CD4-positive, CD25-positive, alpha-beta regulatory T cell (primary cell): ENCODE measurements around the gene KCTD5. TPM values are rescaled to one million over a fixed set of nuclear protein-coding genes. Genes with fewer than 3 reads are reported as not detected.
A peak's percentile ranks its signal among the peaks of the same experiment; 100 is the strongest.
"Not testable (repeated sequence)": the region's sequence is repeated elsewhere in the genome, so short reads cannot be mapped to it uniquely, and the experiment has no call there.

ENCODE experiments used
- ATAC-seq, 2 donors: fragments of 150-1000 bp; cut with Tn5 transposase; one replicate each; pipeline ENCODE4 v1.10.0; 2021; ENCODE audit warnings: low read depth in 2 of 2, moderate number of reproducible peaks in 2 of 2, moderate library complexity in 1 of 2
- DNase-seq, 3 donors: peaks; one replicate each; pipeline versions ENCODE4 v3.0.0 to v3.0.0-alpha.2; 2012 to 2022; ENCODE audit warnings: mixed read lengths in 1 of 3
- H3K27ac ChIP-seq: one replicate; pipeline ENCODE4 v1.7.0; 2013; ENCODE audit warnings: mild to moderate bottlenecking, low read length; ENCODE audit not compliant: insufficient read depth, poor library complexity, severe bottlenecking
- H3K27me3 ChIP-seq: one replicate; pipeline ENCODE4 v1.7.0; 2013; ENCODE audit warnings: low read length; ENCODE audit not compliant: control insufficient read depth, insufficient read depth
- H3K36me3 ChIP-seq: one replicate; pipeline ENCODE4 v1.7.0; 2013; ENCODE audit warnings: mild to moderate bottlenecking, low read length, moderate library complexity; ENCODE audit not compliant: control insufficient read depth, insufficient read depth
- H3K4me1 ChIP-seq: 2 replicates; pipeline ENCODE4 v1.7.0; 2013; ENCODE audit warnings: mild to moderate bottlenecking, low read length; ENCODE audit not compliant: insufficient read depth, control insufficient read depth, poor library complexity, severe bottlenecking
- H3K4me3 ChIP-seq: one replicate; pipeline ENCODE4 v1.7.0; 2013; ENCODE audit warnings: low read depth, mild to moderate bottlenecking, low read length, moderate library complexity
- H3K9me3 ChIP-seq, 2 experiments: 1 replicate in 1 of 2; 2 replicates in 1 of 2; pipeline ENCODE4 v1.7.0; 2013; ENCODE audit warnings: low read length in 2 of 2, mild to moderate bottlenecking in 1 of 2, moderate library complexity in 1 of 2; ENCODE audit not compliant: control insufficient read depth in 2 of 2
- H3K27ac Mint-ChIP-seq, 3 donors: one replicate each; pipeline ENCODE4 v1.8.0; 2020 to 2022; ENCODE audit warnings: mild to moderate bottlenecking in 3 of 3, mixed read lengths in 3 of 3, moderate library complexity in 2 of 3
- H3K27me3 Mint-ChIP-seq: one replicate; pipeline ENCODE4 v1.8.0; 2022; ENCODE audit warnings: mild to moderate bottlenecking, mixed read lengths
- H3K36me3 Mint-ChIP-seq: one replicate; pipeline ENCODE4 v1.8.0; 2020; ENCODE audit warnings: mixed read lengths
- H3K4me1 Mint-ChIP-seq, 4 donors: one replicate each; pipeline ENCODE4 v1.8.0; 2020 to 2022; ENCODE audit warnings: mixed read lengths in 4 of 4, mild to moderate bottlenecking in 1 of 4
- H3K4me3 Mint-ChIP-seq, 4 donors: one replicate each; pipeline ENCODE4 v1.8.0; 2020 to 2022; ENCODE audit warnings: mild to moderate bottlenecking in 4 of 4, mixed read lengths in 4 of 4, moderate library complexity in 3 of 4
- H3K9me3 Mint-ChIP-seq, 7 donors: one replicate each; pipeline ENCODE4 v1.8.0; 2020 to 2022; ENCODE audit warnings: mixed read lengths in 7 of 7, mild to moderate bottlenecking in 3 of 7, moderate library complexity in 2 of 7
- polyA plus RNA-seq, 4 donors: library from polyadenylated mRNA; unstranded; fragments of 300-500 nt; fragmentation: Illumina TruSeq; gene quantifications; one replicate each; pipeline ENCODE4 v1.2.3, GENCODE V29; 2021
- total RNA-seq: library from RNA; stranded (reverse); gene quantifications from one replicate; pipeline ENCODE4 v1.2.3, GENCODE V29; 2022

KCTD5 gene
- total RNA-seq (24.1 TPM), polyA plus RNA-seq (10 to 100 TPM; 17.5 to 26.4 (median 21.9) TPM)

- H3K27ac Mint-ChIP-seq, result peak within 1 kb of the TSS; percentile 96 to 98 (median 96)
- Histone ChIP-seq H3K9me3 (no peaks in the 10 kb centered on the region), H3K36me3 (no peaks in the 10 kb centered on the region), H3K27ac (peak within 1 kb of the TSS; percentile 86), H3K27me3 (no peaks in the 10 kb centered on the region), H3K4me1 (peaks cover 26% of the 10 kb centered on the region), H3K4me3 (peak within 1 kb of the TSS; percentile 94)
- H3K27me3 Mint-ChIP-seq, result no peaks in the 10 kb centered on the region
- ATAC-seq (peak; percentile 95 to 96), DNase-seq (peak; percentile 94 to 97 (median 94))
- H3K4me1 Mint-ChIP-seq, result peaks cover 6 to 27% (median 17%) of the 10 kb centered on the region in 4 donors
- H3K36me3 Mint-ChIP-seq, result no peaks in the 10 kb centered on the region
- H3K4me3 Mint-ChIP-seq, result peak within 1 kb of the TSS; percentile 94 to 98 (median 96)
- H3K9me3 Mint-ChIP-seq, result no peaks in the 10 kb centered on the region
These were observed at the start of gene KCTD5 for GRCh38 chr16:2682209-2683021. KCTD5 (plus strand) TSS chr16:2682523; CDS start chr16:2682549, 26 bp downstream.

- H3K27ac ChIP-seq, H3K4me1 Mint-ChIP-seq, H3K36me3 ChIP-seq, H3K27me3 ChIP-seq, H3K4me3 ChIP-seq, H3K9me3 ChIP-seq, H3K27ac Mint-ChIP-seq, H3K9me3 Mint-ChIP-seq, H3K36me3 Mint-ChIP-seq, H3K4me1 ChIP-seq, H3K4me3 Mint-ChIP-seq, H3K27me3 Mint-ChIP-seq: not testable (repeated sequence)
- peak; percentile 71 to 90 for ATAC-seq
- DNase-seq, result peak in 2 of 3 donors; percentile 7 to 33
These were observed 43.1 kb upstream of the KCTD5 start for GRCh38 chr16:2639071-2639721.

GRCh38 chr16:2639722-2640072 is 42.6 kb upstream of the KCTD5 start:
- DNase-seq, H3K27ac ChIP-seq, H3K36me3 ChIP-seq, H3K4me3 ChIP-seq, H3K4me3 Mint-ChIP-seq, H3K27me3 Mint-ChIP-seq, H3K4me1 Mint-ChIP-seq, H3K9me3 Mint-ChIP-seq, H3K36me3 Mint-ChIP-seq, H3K4me1 ChIP-seq, H3K27me3 ChIP-seq, H3K27ac Mint-ChIP-seq, H3K9me3 ChIP-seq: not testable (repeated sequence)
- peak in 1 of 2 donors; percentile 33 for ATAC-seq

- H3K4me3 Mint-ChIP-seq, DNase-seq, H3K9me3 ChIP-seq, H3K27ac ChIP-seq, H3K27me3 ChIP-seq, H3K9me3 Mint-ChIP-seq, ATAC-seq, H3K4me3 ChIP-seq, H3K4me1 Mint-ChIP-seq, H3K4me1 ChIP-seq, H3K36me3 Mint-ChIP-seq, H3K27me3 Mint-ChIP-seq, H3K27ac Mint-ChIP-seq, H3K36me3 ChIP-seq: not testable (repeated sequence)
These were observed 39.8 kb upstream of the KCTD5 start for GRCh38 chr16:2642561-2642960.

GRCh38 chr16:2644754-2645453 is 37.4 kb upstream of the KCTD5 start:
- not testable (repeated sequence) for H3K4me3 Mint-ChIP-seq, H3K4me1 Mint-ChIP-seq, H3K36me3 Mint-ChIP-seq, H3K27me3 Mint-ChIP-seq, H3K9me3 ChIP-seq, H3K9me3 Mint-ChIP-seq, H3K27ac ChIP-seq, DNase-seq, H3K36me3 ChIP-seq, H3K4me3 ChIP-seq, H3K27ac Mint-ChIP-seq, H3K4me1 ChIP-seq, H3K27me3 ChIP-seq, ATAC-seq

GRCh38 chr16:2651268-2651871 is 31.0 kb upstream of the KCTD5 start:
- not testable (repeated sequence) for H3K27ac Mint-ChIP-seq, H3K27ac ChIP-seq, H3K36me3 ChIP-seq, H3K4me1 ChIP-seq, H3K27me3 ChIP-seq, DNase-seq, H3K4me3 ChIP-seq, H3K9me3 ChIP-seq, H3K4me1 Mint-ChIP-seq, H3K27me3 Mint-ChIP-seq, ATAC-seq, H3K9me3 Mint-ChIP-seq, H3K36me3 Mint-ChIP-seq, H3K4me3 Mint-ChIP-seq

- H3K4me3 Mint-ChIP-seq, H3K27ac ChIP-seq, H3K36me3 Mint-ChIP-seq, H3K4me1 ChIP-seq, H3K9me3 Mint-ChIP-seq, ATAC-seq, DNase-seq, H3K9me3 ChIP-seq, H3K4me3 ChIP-seq, H3K36me3 ChIP-seq, H3K27ac Mint-ChIP-seq, H3K27me3 ChIP-seq, H3K4me1 Mint-ChIP-seq, H3K27me3 Mint-ChIP-seq: not testable (repeated sequence)
These were observed 28.4 kb upstream of the KCTD5 start for GRCh38 chr16:2653915-2654314.
